Skin epidermis (tissue), 12 donors: ENCODE results near the gene CCDC136.

Experiments
- H3K27ac ChIP-seq, 21 experiments: fragments of 200-600 bp; sonication (generic) in 11 of 21; one replicate each; pipeline ENCODE4 v1.5.0; 2020; ENCODE audit warnings: mild to moderate bottlenecking in 3 of 21, inconsistent platforms in 2 of 21, moderate library complexity in 2 of 21
- H3K4me3 ChIP-seq, 7 experiments: fragments of 200-600 bp; sonication (generic) in 2 of 7; one replicate each; pipeline ENCODE4 v1.5.0; 2020; ENCODE audit warnings: inconsistent platforms in 2 of 7, mild to moderate bottlenecking in 2 of 7, moderate library complexity in 1 of 7

The CCDC136 gene

GRCh38 chr7:128840326-128841170, 48.8 kb downstream of the CCDC136 start:
- H3K27ac ChIP-seq, result no peak overlapping the region
- no peak overlapping the region for H3K4me3 ChIP-seq

GRCh38 chr7:128841171-128841690, 49.5 kb downstream of the CCDC136 start:
- no peak overlapping the region for H3K4me3 ChIP-seq
- no peak overlapping the region for H3K27ac ChIP-seq

DNA sequence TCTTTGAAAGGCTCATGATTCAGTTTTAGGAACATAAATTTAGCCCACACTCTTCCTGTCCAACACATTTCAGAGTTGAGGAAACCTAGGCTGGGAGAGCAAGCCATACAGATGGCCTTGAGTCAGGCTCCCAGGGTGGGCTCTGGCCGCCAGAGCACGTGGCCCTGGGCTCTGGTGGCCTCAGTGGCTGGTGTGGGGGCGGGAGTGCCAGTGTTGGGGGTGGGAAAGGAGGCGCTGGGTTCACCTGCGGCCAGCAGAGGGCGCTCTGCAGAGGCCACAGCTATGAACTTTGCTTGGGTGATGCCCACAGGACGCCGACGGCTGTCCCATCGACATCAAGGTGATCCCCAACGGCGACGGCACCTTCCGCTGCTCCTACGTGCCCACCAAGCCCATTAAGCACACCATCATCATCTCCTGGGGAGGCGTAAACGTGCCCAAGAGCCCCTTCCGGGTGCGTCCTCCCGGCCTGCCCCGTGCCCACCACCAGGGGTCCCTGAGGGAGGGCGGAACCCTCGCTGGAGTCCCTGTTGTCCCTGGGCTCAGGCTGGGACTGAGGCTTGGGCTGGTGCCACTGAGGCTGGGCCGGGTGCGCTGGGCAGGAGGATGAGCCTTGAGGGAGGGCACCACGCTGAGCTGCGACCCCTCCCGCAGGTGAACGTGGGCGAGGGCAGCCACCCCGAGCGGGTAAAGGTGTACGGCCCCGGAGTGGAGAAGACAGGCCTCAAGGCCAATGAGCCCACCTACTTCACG, 50.3 kb downstream of the CCDC136 start:
- H3K4me3 ChIP-seq, result no peak overlapping the region
- no peak overlapping the region for H3K27ac ChIP-seq

- H3K4me3 ChIP-seq, result no peak overlapping the region
- no peak overlapping the region for H3K27ac ChIP-seq
Measured at GRCh38 chr7:128842674-128843641, 51.2 kb downstream of the CCDC136 start.

GRCh38 chr7:128843938-128844621, 52.3 kb downstream of the CCDC136 start:
- Histone ChIP-seq H3K4me3 (no peak overlapping the region), H3K27ac (no peak overlapping the region)

DNA sequence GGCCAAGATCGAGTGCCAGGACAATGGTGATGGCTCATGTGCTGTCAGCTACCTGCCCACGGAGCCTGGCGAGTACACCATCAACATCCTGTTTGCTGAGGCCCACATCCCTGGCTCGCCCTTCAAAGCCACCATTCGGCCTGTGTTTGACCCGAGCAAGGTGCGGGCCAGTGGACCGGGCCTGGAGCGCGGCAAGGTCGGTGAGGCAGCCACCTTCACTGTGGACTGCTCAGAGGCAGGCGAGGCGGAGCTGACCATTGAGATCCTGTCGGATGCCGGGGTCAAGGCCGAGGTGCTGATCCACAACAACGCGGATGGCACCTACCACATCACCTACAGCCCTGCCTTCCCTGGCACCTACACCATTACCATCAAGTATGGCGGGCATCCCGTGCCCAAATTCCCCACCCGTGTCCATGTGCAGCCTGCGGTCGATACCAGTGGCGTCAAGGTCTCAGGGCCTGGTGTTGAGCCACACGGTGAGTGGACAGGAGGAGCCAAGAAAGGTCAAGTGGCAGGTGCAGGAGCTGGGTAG, 53.1 kb downstream of the CCDC136 start:
- H3K27ac ChIP-seq, result no peak overlapping the region
- H3K4me3 ChIP-seq, result no peak overlapping the region

DNA sequence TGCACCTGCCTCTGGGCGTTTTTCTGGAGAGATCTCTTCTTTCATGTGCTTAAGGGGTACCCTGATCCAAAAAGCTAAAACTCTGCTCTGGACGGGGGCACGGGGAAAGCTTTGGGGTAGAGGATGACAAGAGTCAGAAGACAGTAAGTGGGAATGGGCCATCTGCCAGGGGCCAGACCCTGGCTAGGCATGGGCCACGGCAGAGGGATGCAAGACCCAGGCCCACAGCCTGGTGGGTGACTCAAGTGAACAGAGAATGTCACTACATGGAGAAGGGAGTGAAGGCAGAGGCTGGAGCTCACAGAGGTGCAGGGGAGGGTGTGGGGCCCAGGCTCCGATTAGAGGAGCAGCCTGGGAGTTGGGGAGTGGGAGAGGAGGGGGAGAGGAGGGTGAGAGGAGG, 53.7 kb downstream of the CCDC136 start:
- no peak overlapping the region for H3K4me3 ChIP-seq
- H3K27ac ChIP-seq, result no peak overlapping the region

DNA sequence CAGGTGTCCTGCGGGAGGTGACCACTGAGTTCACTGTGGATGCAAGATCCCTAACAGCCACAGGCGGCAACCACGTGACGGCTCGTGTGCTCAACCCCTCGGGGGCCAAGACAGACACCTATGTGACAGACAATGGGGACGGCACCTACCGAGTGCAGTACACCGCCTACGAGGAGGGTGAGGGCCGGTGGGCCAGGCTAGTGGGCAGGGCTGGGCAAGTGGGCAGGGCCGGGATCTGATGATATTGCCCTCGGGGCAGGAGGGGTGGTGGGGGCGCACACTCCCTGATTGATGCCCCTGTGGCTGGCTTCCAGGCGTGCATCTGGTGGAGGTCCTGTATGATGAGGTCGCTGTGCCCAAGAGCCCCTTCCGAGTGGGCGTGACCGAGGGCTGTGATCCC, 54.2 kb downstream of the CCDC136 start:
- no peak overlapping the region for H3K27ac ChIP-seq

DNA sequence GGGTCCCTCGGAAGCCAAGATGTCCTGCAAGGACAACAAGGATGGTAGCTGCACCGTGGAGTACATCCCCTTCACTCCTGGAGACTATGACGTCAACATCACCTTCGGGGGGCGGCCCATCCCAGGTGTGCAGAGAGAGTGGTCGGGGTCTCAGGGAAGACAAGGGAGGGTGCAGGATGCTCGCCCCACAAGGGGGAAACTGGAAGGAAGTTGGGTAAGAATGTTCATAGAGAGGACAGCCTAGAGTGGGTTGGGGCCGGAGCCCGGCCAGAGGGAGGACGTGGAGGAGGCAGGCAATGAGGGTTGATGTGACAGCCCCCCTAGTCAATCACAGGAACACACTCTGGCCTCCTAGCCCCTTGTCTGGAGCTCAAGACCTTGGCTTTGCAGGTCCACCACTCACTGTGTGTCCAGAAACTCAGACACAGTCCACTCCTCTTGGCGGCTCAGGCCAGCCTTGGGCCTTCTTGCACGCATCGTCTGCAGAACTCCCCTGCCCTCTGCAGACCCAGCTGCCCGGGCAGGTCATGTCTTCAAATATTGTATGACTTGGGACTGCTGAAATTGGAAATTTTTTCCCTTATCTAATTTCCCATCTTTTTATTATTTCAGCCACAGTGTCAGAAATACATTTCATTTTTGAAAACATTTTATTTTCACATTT, 55.1 kb downstream of the CCDC136 start:
- Histone ChIP-seq H3K4me3 (no peak overlapping the region), H3K27ac (no peak overlapping the region)

More for the DNA sequence above, 54.2 kb downstream of the CCDC136 start:
- no peak overlapping the region for H3K4me3 ChIP-seq

- no peak overlapping the region for H3K4me3 ChIP-seq
- no peak overlapping the region for H3K27ac ChIP-seq
Measured at GRCh38 chr7:128847721-128848211, 56.0 kb downstream of the CCDC136 start.

GRCh38 chr7:128848289-128849155, 56.8 kb downstream of the CCDC136 start:
- Histone ChIP-seq H3K4me3 (no peak overlapping the region), H3K27ac (no peak overlapping the region)

DNA sequence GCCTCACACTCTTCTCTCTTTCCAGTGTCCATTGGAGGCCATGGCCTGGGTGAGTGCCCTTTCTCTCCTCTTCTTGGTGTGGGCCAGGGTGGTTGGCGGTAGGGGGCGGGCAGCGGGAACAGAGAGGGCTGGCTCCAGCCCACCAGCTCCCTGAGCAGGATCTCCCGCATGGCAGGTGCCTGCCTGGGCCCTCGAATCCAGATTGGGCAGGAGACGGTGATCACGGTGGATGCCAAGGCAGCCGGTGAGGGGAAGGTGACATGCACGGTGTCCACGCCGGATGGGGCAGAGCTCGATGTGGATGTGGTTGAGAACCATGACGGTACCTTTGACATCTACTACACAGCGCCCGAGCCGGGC, 57.4 kb downstream of the CCDC136 start:
- Histone ChIP-seq H3K27ac (no peak overlapping the region), H3K4me3 (no peak overlapping the region)

- no peak overlapping the region for H3K4me3 ChIP-seq
- H3K27ac ChIP-seq, result no peak overlapping the region
Measured at GRCh38 chr7:128849804-128850490, 58.2 kb downstream of the CCDC136 start.

DNA sequence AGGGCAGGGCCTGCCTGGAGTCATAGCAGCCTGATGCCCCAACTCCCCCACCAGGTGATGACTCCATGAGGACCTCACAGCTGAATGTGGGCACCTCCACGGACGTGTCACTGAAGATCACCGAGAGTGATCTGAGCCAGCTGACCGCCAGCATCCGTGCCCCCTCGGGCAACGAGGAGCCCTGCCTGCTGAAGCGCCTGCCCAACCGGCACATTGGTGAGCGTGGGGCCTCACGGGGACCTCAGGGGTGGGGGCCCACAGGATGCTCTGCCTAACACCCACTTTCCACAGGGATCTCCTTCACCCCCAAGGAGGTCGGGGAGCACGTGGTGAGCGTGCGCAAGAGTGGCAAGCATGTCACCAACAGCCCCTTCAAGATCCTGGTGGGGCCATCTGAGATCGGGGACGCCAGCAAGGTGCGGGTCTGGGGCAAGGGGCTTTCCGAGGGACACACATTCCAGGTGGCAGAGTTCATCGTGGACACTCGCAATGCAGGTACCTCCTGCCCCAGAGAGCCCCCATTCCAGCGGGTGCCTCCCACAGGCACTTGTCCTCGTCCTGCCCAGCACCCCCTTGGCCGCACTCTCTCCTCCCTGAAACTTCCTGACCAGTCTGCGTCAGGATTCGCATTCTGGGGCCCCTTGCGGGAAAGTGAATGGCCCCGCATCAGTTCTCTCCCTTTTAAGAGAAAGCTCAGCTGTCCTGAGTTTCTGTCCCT, 60.9 kb downstream of the CCDC136 start:
- H3K27ac ChIP-seq, result no peak overlapping the region
- H3K4me3 ChIP-seq, result no peak overlapping the region

DNA sequence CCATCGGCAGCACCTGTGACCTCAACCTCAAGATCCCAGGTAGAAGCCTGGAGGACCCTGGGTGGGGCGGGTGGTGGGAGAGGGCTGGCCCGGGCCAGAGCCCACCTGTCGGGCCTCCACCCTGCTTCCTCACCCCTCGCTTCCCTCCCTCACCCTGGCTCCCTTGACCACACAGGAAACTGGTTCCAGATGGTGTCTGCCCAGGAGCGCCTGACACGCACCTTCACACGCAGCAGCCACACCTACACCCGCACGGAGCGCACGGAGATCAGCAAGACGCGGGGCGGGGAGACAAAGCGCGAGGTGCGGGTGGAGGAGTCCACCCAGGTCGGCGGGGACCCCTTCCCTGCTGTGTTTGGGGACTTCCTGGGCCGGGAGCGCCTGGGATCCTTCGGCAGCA, 62.0 kb downstream of the CCDC136 start:
- Histone ChIP-seq H3K27ac (no peak overlapping the region), H3K4me3 (no peak overlapping the region)

GRCh38 chr7:128854396-128854795, 62.6 kb downstream of the CCDC136 start:
- no peak overlapping the region for H3K27ac ChIP-seq
- no peak overlapping the region for H3K4me3 ChIP-seq
